K562 (cell line): ENCODE measurements around the gene PLEKHN1. TPM values are rescaled to one million over a fixed set of nuclear protein-coding genes. Genes with fewer than 3 reads are reported as not detected.
A peak's percentile ranks its signal among the peaks of the same experiment; 100 is the strongest.

Experiments used
- CBX2 ChIP-seq: fragments of 200-600 bp; sonication (generic); IDR thresholded peaks from one replicate; pipeline ENCODE4 v1.6.1; 2012; ENCODE audit warnings: mild to moderate bottlenecking, low read length, inconsistent platforms; ENCODE audit not compliant: insufficient read depth, poor library complexity, severe bottlenecking
- CBX8 ChIP-seq: fragments of 200-600 bp; sonication (generic); IDR thresholded peaks from 2 replicates; pipeline ENCODE4 v1.6.1; 2012; ENCODE audit warnings: borderline replicate concordance, mixed run types, low read depth, mild to moderate bottlenecking, moderate library complexity, mixed read lengths, low read length, control low read depth, inconsistent platforms; ENCODE audit not compliant: poor library complexity, severe bottlenecking; ENCODE audit errors: extremely low read depth
- CHCHD3 ChIP-seq: fragments of 250-450 bp; sonication (Bioruptor Pico); IDR thresholded peaks from 2 replicates; pipeline ENCODE4 v2.1.2; 2022; ENCODE audit warnings: mild to moderate bottlenecking
- CXXC5 ChIP-seq: fragments of 250-450 bp; sonication (Bioruptor Pico); IDR thresholded peaks from 2 replicates; pipeline ENCODE4 v1.8.0; 2022; ENCODE audit warnings: inconsistent platforms, mild to moderate bottlenecking, moderate library complexity
- ETS1 ChIP-seq: conservative IDR thresholded peaks from 2 replicates; pipeline ENCODE4 v1.6.1; 2011; ENCODE audit warnings: low read depth, mild to moderate bottlenecking, low read length; ENCODE audit not compliant: control insufficient read depth
- FOXJ2 ChIP-seq: fragments of 200-800 bp; sonication (Bioruptor generic); IDR thresholded peaks from 2 replicates; pipeline ENCODE4 v1.6.1; 2016; ENCODE audit warnings: missing genetic modification characterization, missing compliant biosample characterization
- GABPB2 ChIP-seq: fragments of 250-450 bp; sonication (Bioruptor Pico); conservative IDR thresholded peaks from 2 replicates; pipeline ENCODE4 v1.5.1; 2021; ENCODE audit warnings: mild to moderate bottlenecking
- GTF2A2 ChIP-seq: IDR thresholded peaks from 2 replicates; pipeline ENCODE4 v1.6.1; 2016; ENCODE audit warnings: mild to moderate bottlenecking, missing genetic modification characterization, missing compliant biosample characterization
- NCOA1 ChIP-seq: fragments of 450-650 bp; IDR thresholded peaks from 2 replicates; pipeline ENCODE4 v1.6.1; 2016; ENCODE audit warnings: low read depth
- SMAD1 ChIP-seq: fragments of 150-350 bp; IDR thresholded peaks from 2 replicates; pipeline ENCODE4 v1.6.1; 2014; ENCODE audit warnings: low read length, low read depth; ENCODE audit not compliant: partially characterized antibody
- SRSF7 ChIP-seq: fragments of 200-400 bp; formaldehyde crosslinking; optimal IDR thresholded peaks from 2 replicates; pipeline ENCODE3; 2017; ENCODE audit warnings: mild to moderate bottlenecking, low read depth, low read length
- STAG1 ChIP-seq: sonication (generic); formaldehyde crosslinking; IDR thresholded peaks from 2 replicates; pipeline ENCODE4 v1.5.0; 2020; ENCODE audit warnings: missing genetic modification reagents, borderline replicate concordance
- TEAD1 ChIP-seq, 2 experiments: fragments of 450-650 bp in 1 of 2; sonication (generic) in 1 of 2; formaldehyde crosslinking; IDR thresholded peaks; 2 replicates each; pipeline versions ENCODE4 v1.4.0 to v1.8.0; 2020 to 2022; ENCODE audit warnings: mild to moderate bottlenecking in 2 of 2, missing genetic modification reagents in 1 of 2
- TOE1 ChIP-seq, 2 experiments: fragments of 450-650 bp in 1 of 2; sonication (generic) in 1 of 2; formaldehyde crosslinking in 1 of 2; IDR thresholded peaks; 2 replicates each; pipeline versions ENCODE4 v1.7.1 to v1.8.0; 2016 to 2022; ENCODE audit warnings: borderline replicate concordance in 2 of 2, mild to moderate bottlenecking in 2 of 2, antibody characterized with exemption in 1 of 2, inconsistent platforms in 1 of 2, low read depth in 1 of 2, missing genetic modification reagents in 1 of 2, moderate library complexity in 1 of 2
- ZKSCAN8 ChIP-seq: fragments of 200-800 bp; sonication (Bioruptor generic); IDR thresholded peaks from 2 replicates; pipeline ENCODE4 v1.6.1; 2016; ENCODE audit warnings: missing genetic modification characterization, missing compliant biosample characterization
- ZNF217 ChIP-seq: sonication (generic); formaldehyde crosslinking; IDR thresholded peaks from 2 replicates; pipeline ENCODE4 v1.8.0; 2022; ENCODE audit warnings: mild to moderate bottlenecking, missing genetic modification reagents
- ZNF224 ChIP-seq: sonication (generic); formaldehyde crosslinking; IDR thresholded peaks from 2 replicates; pipeline ENCODE4 v1.8.0; 2022; ENCODE audit warnings: mild to moderate bottlenecking, missing genetic modification reagents
- ZNF316 ChIP-seq: fragments of 450-650 bp; IDR thresholded peaks from 2 replicates; pipeline ENCODE4 v1.6.1; 2016
- ZNF780A ChIP-seq: fragments of 250-450 bp; sonication (Bioruptor Pico); IDR thresholded peaks from 2 replicates; pipeline ENCODE4 v1.5.0; 2021; ENCODE audit warnings: mild to moderate bottlenecking
- polyA plus RNA-seq, 8 experiments: library from polyadenylated mRNA; depleted of rRNA in 4 of 8; stranded (reverse) in 5 of 8; unstranded in 3 of 8; fragments of >200 nt; fragmentation: Nextera tagmentation in 2 of 8; fragmentation: Illumina TruSeq in 1 of 8; extraction: Ambion mirVana in 2 of 8; extraction: Trizol in 1 of 8; gene quantifications; 2 replicates each; pipeline versions ENCODE4 v1.2.1 to v1.2.3, GENCODE V29; 2011 to 2014; ENCODE audit warnings: inconsistent platforms in 1 of 8, missing spikeins in 1 of 8
- total RNA-seq, 7 experiments: library from RNA; depleted of rRNA in 6 of 7; stranded (reverse); fragments of >200 nt in 6 of 7; fragmentation: Illumina TruSeq in 2 of 7; extraction: Trizol in 2 of 7; gene quantifications; 2 replicates each; pipeline versions ENCODE4 v1.2.1 to v1.2.3, GENCODE V29; 2011 to 2021; ENCODE audit warnings: low replicate concordance in 1 of 7
- TF ChIP-seq, protein P1 (sequence below): fragments of 250-450 bp; sonication (Bioruptor Pico); IDR thresholded peaks from 2 replicates; pipeline ENCODE4 v1.4.0; 2020

PLEKHN1 gene
- total and polyA plus RNA-seq, 9 of the 15 experiments (the other 6 are each of a cell fraction or from before 2014, with no cell fraction given), result 0.07 to 1.5 (median 0.13) TPM; not detected in 2

GRCh38 chr1:1013105-1013921 is 47.0 kb downstream of the PLEKHN1 start, which contains the start of gene ISG15 (continued):
- TF ChIP-seq SMAD1 (no peak), CBX8 (no peak), GABPB2 (CRISPR knock-in tag) (no peak), STAG1 (CRISPR knock-in tag) (peak; percentile 19; the same call in 1 of the 2 replicates), CXXC5 (CRISPR knock-in tag) (peak; percentile 64; the same call in 1 of the 2 replicates), GTF2A2 (tag) (no peak), ETS1 (no peak; the same call in 1 of the 2 replicates), TOE1 (IDR thresholded peaks at IDR 0.05; ENCODE audit: borderline replicate concordance) (peak; percentile 55; the same call in 1 of the 2 replicates), TOE1 (CRISPR knock-in tag; IDR thresholded peaks at IDR 0.05; ENCODE audit: borderline replicate concordance, low read depth) (no peak), TEAD1 (CRISPR knock-in tag; IDR thresholded peaks at IDR 0.05) (peak in 1 of 2 experiments; percentile 82; a peak in 1 of 4 replicates), CHCHD3 (no peak), ZNF316 (no peak), SRSF7 (no peak), ZNF224 (CRISPR knock-in tag) (0 out of 2 replicates have a peak, but pooled peaks have one; percentile 62), FOXJ2 (tag) (peak; percentile 88; the same call in 1 of the 2 replicates), CBX2 (no peak), NCOA1 (peak; percentile 85), ZNF780A (CRISPR knock-in tag) (no peak), ZKSCAN8 (CRISPR knock-in tag) (no peak), ZNF217 (CRISPR knock-in tag) (no peak)
- TF ChIP-seq, protein P1, sequence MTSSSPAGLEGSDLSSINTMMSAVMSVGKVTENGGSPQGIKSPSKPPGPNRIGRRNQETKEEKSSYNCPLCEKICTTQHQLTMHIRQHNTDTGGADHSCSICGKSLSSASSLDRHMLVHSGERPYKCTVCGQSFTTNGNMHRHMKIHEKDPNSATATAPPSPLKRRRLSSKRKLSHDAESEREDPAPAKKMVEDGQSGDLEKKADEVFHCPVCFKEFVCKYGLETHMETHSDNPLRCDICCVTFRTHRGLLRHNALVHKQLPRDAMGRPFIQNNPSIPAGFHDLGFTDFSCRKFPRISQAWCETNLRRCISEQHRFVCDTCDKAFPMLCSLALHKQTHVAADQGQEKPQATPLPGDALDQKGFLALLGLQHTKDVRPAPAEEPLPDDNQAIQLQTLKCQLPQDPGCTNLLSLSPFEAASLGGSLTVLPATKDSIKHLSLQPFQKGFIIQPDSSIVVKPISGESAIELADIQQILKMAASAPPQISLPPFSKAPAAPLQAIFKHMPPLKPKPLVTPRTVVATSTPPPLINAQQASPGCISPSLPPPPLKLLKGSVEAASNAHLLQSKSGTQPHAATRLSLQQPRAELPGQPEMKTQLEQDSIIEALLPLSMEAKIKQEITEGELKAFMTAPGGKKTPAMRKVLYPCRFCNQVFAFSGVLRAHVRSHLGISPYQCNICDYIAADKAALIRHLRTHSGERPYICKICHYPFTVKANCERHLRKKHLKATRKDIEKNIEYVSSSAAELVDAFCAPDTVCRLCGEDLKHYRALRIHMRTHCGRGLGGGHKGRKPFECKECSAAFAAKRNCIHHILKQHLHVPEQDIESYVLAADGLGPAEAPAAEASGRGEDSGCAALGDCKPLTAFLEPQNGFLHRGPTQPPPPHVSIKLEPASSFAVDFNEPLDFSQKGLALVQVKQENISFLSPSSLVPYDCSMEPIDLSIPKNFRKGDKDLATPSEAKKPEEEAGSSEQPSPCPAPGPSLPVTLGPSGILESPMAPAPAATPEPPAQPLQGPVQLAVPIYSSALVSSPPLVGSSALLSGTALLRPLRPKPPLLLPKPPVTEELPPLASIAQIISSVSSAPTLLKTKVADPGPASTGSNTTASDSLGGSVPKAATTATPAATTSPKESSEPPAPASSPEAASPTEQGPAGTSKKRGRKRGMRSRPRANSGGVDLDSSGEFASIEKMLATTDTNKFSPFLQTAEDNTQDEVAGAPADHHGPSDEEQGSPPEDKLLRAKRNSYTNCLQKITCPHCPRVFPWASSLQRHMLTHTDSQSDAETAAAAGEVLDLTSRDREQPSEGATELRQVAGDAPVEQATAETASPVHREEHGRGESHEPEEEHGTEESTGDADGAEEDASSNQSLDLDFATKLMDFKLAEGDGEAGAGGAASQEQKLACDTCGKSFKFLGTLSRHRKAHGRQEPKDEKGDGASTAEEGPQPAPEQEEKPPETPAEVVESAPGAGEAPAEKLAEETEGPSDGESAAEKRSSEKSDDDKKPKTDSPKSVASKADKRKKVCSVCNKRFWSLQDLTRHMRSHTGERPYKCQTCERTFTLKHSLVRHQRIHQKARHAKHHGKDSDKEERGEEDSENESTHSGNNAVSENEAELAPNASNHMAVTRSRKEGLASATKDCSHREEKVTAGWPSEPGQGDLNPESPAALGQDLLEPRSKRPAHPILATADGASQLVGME, result no peak
